ENCODE data around the gene RBMS3.

GRCh38 chr3:29310865-29311264 is 30.0 kb downstream of the RBMS3 start:
- no peak for TF ChIP-seq CTCF (conservative IDR thresholded peaks at IDR 0.05; ENCODE audit: low read length)
- TF ChIP-seq EZH2phosphoT487 (IDR thresholded peaks at IDR 0.05; ENCODE audit: borderline replicate concordance, low read depth, low read length) = no peak

Data from OCI-LY7 (cell line).